Endothelial cell (in vitro differentiated cells): Measurements from ENCODE around the gene GBP4. TPM values are rescaled to one million over a fixed set of nuclear protein-coding genes. Genes with fewer than 3 reads are reported as not detected.

ENCODE experiments used
- DNase-seq: peaks from one replicate; pipeline ENCODE4 v3.0.0; 2021; ENCODE audit warnings: low spot score
- H3K27ac Mint-ChIP-seq: one replicate; pipeline ENCODE4 v1.8.0; 2021; ENCODE audit warnings: mixed read lengths, inconsistent platforms; ENCODE audit not compliant: unreplicated experiment
- H3K27me3 Mint-ChIP-seq: one replicate; pipeline ENCODE4 v1.8.0; 2021; ENCODE audit warnings: mild to moderate bottlenecking, moderate library complexity, mixed read lengths, inconsistent platforms; ENCODE audit not compliant: unreplicated experiment
- H3K36me3 Mint-ChIP-seq: one replicate; pipeline ENCODE4 v1.8.0; 2021; ENCODE audit warnings: mild to moderate bottlenecking, low read depth, mixed read lengths, inconsistent platforms; ENCODE audit not compliant: unreplicated experiment
- H3K4me1 Mint-ChIP-seq: one replicate; pipeline ENCODE4 v1.8.0; 2021; ENCODE audit warnings: mild to moderate bottlenecking, mixed read lengths, inconsistent platforms; ENCODE audit not compliant: unreplicated experiment
- H3K4me3 Mint-ChIP-seq: one replicate; pipeline ENCODE4 v1.8.0; 2021; ENCODE audit warnings: mild to moderate bottlenecking, mixed read lengths, inconsistent platforms; ENCODE audit not compliant: unreplicated experiment
- H3K9me3 Mint-ChIP-seq: one replicate; pipeline ENCODE4 v1.8.0; 2021; ENCODE audit warnings: mixed read lengths, inconsistent platforms; ENCODE audit not compliant: unreplicated experiment
- total RNA-seq: library from RNA; stranded (reverse); fragmentation: NEBNext Ultra II Directional; extraction: Animal tissue kit (Norgen Biotek cat#: 25700); gene quantifications from one replicate; pipeline ENCODE4 v1.2.1, GENCODE V29; 2021; ENCODE audit not compliant: unreplicated experiment
- TF ChIP-seq, protein P1 (sequence below): fragments of 200-600 bp; sonication (generic); IDR thresholded peaks from one replicate; pipeline ENCODE4 v1.5.0; 2021; ENCODE audit warnings: antibody characterized with exemption; ENCODE audit not compliant: unreplicated experiment

Gene GBP4
- total RNA-seq, 1 donor from 2014 or later: 75.5 TPM

GRCh38 chr1:89190017-89190416 lies 8.7 kb downstream of the GBP4 start:
- H3K4me3 Mint-ChIP-seq: no peak overlapping the region
- H3K27ac Mint-ChIP-seq: no peak overlapping the region
- H3K4me1 Mint-ChIP-seq: peaks cover 2% of the 10 kb centered on the region
- H3K36me3 Mint-ChIP-seq: peaks cover 59% of the 10 kb centered on the region
- H3K27me3 Mint-ChIP-seq: peaks cover 2% of the 10 kb centered on the region
- DNase-seq: no peak
- H3K9me3 Mint-ChIP-seq: no peaks in the 10 kb centered on the region
- TF ChIP-seq, protein P1, sequence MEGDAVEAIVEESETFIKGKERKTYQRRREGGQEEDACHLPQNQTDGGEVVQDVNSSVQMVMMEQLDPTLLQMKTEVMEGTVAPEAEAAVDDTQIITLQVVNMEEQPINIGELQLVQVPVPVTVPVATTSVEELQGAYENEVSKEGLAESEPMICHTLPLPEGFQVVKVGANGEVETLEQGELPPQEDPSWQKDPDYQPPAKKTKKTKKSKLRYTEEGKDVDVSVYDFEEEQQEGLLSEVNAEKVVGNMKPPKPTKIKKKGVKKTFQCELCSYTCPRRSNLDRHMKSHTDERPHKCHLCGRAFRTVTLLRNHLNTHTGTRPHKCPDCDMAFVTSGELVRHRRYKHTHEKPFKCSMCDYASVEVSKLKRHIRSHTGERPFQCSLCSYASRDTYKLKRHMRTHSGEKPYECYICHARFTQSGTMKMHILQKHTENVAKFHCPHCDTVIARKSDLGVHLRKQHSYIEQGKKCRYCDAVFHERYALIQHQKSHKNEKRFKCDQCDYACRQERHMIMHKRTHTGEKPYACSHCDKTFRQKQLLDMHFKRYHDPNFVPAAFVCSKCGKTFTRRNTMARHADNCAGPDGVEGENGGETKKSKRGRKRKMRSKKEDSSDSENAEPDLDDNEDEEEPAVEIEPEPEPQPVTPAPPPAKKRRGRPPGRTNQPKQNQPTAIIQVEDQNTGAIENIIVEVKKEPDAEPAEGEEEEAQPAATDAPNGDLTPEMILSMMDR: no peak

GRCh38 chr1:89179343-89179742 lies 19.4 kb downstream of the GBP4 start:
- Mint-ChIP-seq H3K27me3 (no peaks in the 10 kb centered on the region), H3K4me1 (no peaks in the 10 kb centered on the region), H3K9me3 (no peaks in the 10 kb centered on the region), H3K36me3 (peaks cover 26% of the 10 kb centered on the region), H3K27ac (no peak overlapping the region), H3K4me3 (no peak overlapping the region)
- no peak for DNase-seq
- TF ChIP-seq, protein P1: no peak

GRCh38 chr1:89176971-89177370 lies 21.8 kb downstream of the GBP4 start:
- no peaks in the 10 kb centered on the region for H3K4me1 Mint-ChIP-seq
- H3K27ac Mint-ChIP-seq: no peak overlapping the region
- H3K27me3 Mint-ChIP-seq: no peaks in the 10 kb centered on the region
- H3K36me3 Mint-ChIP-seq: peaks cover 4% of the 10 kb centered on the region
- no peaks in the 10 kb centered on the region for H3K9me3 Mint-ChIP-seq
- no peak for DNase-seq
- H3K4me3 Mint-ChIP-seq: no peak overlapping the region
- TF ChIP-seq, protein P1: no peak

GRCh38 chr1:89175601-89176256 lies 23.0 kb downstream of the GBP4 start, which contains the start of gene GBP7:
Gene GBP7 (minus strand): TSS chr1:89176003. CDS start chr1:89171935, 4,068 bp downstream.
- H3K4me1 Mint-ChIP-seq: no peaks in the 10 kb centered on the region
- no peak for DNase-seq
- no peaks in the 10 kb centered on the region for H3K9me3 Mint-ChIP-seq
- no peak within 1 kb of the TSS for H3K27ac Mint-ChIP-seq
- H3K36me3 Mint-ChIP-seq: no peaks in the 10 kb centered on the region
- H3K27me3 Mint-ChIP-seq: no peaks in the 10 kb centered on the region
- no peak within 1 kb of the TSS for H3K4me3 Mint-ChIP-seq
- TF ChIP-seq, protein P1: no peak

GRCh38 chr1:89174491-89174890 lies 24.3 kb downstream of the GBP4 start:
- no peak for DNase-seq
- H3K4me1 Mint-ChIP-seq: no peaks in the 10 kb centered on the region
- no peaks in the 10 kb centered on the region for H3K27me3 Mint-ChIP-seq
- TF ChIP-seq, protein P1: no peak
- no peak overlapping the region for H3K4me3 Mint-ChIP-seq
- H3K9me3 Mint-ChIP-seq: no peaks in the 10 kb centered on the region
- no peaks in the 10 kb centered on the region for H3K36me3 Mint-ChIP-seq
- no peak overlapping the region for H3K27ac Mint-ChIP-seq
